Neural cell (in vitro differentiated cells): ENCODE measurements around the gene CUTC. TPM values are rescaled to one million over a fixed set of nuclear protein-coding genes. Genes with fewer than 3 reads are reported as not detected.

Experiments used
- H2AFZ ChIP-seq: fragments of 200-600, 300-800 bp; sonication (generic), shearing (Covaris generic); 2 replicates; pipeline ENCODE4 v1.6.0; 2014; ENCODE audit warnings: low read depth, mild to moderate bottlenecking, antibody characterized with exemption, low read length, moderate library complexity
- H3F3A ChIP-seq: fragments of 200-600 bp; shearing (Covaris generic); 2 replicates; pipeline ENCODE4 v1.6.1; 2016; ENCODE audit warnings: mild to moderate bottlenecking, moderate library complexity, mixed read lengths, antibody characterized with exemption, low read length; ENCODE audit not compliant: insufficient read depth, poor library complexity, severe bottlenecking
- H3K27ac ChIP-seq: fragments of 200-600, 300-800 bp; sonication (generic), shearing (Covaris generic); 2 replicates; pipeline ENCODE4 v1.5.1; 2014; ENCODE audit warnings: mild to moderate bottlenecking, low read length, moderate library complexity
- H3K27me3 ChIP-seq: fragments of 300-800, 200-600 bp; sonication (generic), shearing (Covaris generic); 2 replicates; pipeline ENCODE4 v1.6.0; 2014; ENCODE audit warnings: mild to moderate bottlenecking, low read depth, low read length, moderate library complexity; ENCODE audit not compliant: insufficient read depth
- H3K36me3 ChIP-seq: fragments of 300-800, 200-600 bp; sonication (generic), shearing (Covaris generic); 2 replicates; pipeline ENCODE4 v1.5.1; 2014; ENCODE audit warnings: mild to moderate bottlenecking, antibody characterized with exemption, low read length, moderate library complexity; ENCODE audit not compliant: insufficient read depth
- H3K4me2 ChIP-seq: fragments of 300-800, 200-600 bp; sonication (generic), shearing (Covaris generic); 2 replicates; pipeline ENCODE4 v1.6.0; 2014; ENCODE audit warnings: mild to moderate bottlenecking, low read length
- H3K4me3 ChIP-seq: fragments of 300-800, 200-600 bp; sonication (generic), shearing (Covaris generic); 2 replicates; pipeline ENCODE4 v1.5.1; 2014; ENCODE audit warnings: mild to moderate bottlenecking, low read length, moderate library complexity
- H3K79me2 ChIP-seq: fragments of 200-600 bp; shearing (Covaris generic); replicated peaks from 2 replicates; pipeline ENCODE4 v1.6.0; 2014; ENCODE audit warnings: mild to moderate bottlenecking, low read length, moderate library complexity; ENCODE audit not compliant: insufficient read depth
- H3K9ac ChIP-seq: fragments of 300-800, 200-600 bp; sonication (generic), shearing (Covaris generic); 2 replicates; pipeline ENCODE4 v1.6.1; 2016; ENCODE audit warnings: mild to moderate bottlenecking, low read length, mixed read lengths
- H3K9me2 ChIP-seq: fragments of 200-600 bp; shearing (Covaris generic); 2 replicates; pipeline ENCODE4 v1.6.1; 2016; ENCODE audit warnings: mild to moderate bottlenecking, low read length, mixed read lengths; ENCODE audit not compliant: insufficient read depth
- H3K9me3 ChIP-seq: fragments of 200-600, 300-800 bp; sonication (generic), shearing (Covaris generic); 2 replicates; pipeline ENCODE4 v1.6.1; 2016; ENCODE audit warnings: mild to moderate bottlenecking, mixed run types, low read length, moderate library complexity, mixed read lengths
- H4K20me1 ChIP-seq: fragments of 200-600 bp; shearing (Covaris generic); 2 replicates; pipeline ENCODE4 v1.6.1; 2016; ENCODE audit warnings: mild to moderate bottlenecking, mixed run types; ENCODE audit not compliant: insufficient read depth
- EP300 ChIP-seq: fragments of 450-650 bp; conservative IDR thresholded peaks from 2 replicates; pipeline ENCODE4 v1.6.1; 2014; ENCODE audit warnings: antibody characterized with exemption, mild to moderate bottlenecking, moderate library complexity; ENCODE audit not compliant: poor library complexity, severe bottlenecking
- EZH2 ChIP-seq: fragments of 200-600, 300-800 bp; shearing (Covaris generic), sonication (generic); IDR thresholded peaks from 2 replicates; pipeline ENCODE4 v1.6.1; 2014; ENCODE audit warnings: antibody characterized with exemption, low read length, borderline replicate concordance, mild to moderate bottlenecking; ENCODE audit not compliant: insufficient read depth, poor library complexity, severe bottlenecking
- MXI1 ChIP-seq: fragments of 450-650 bp; conservative IDR thresholded peaks from 2 replicates; pipeline ENCODE4 v1.6.1; 2014; ENCODE audit warnings: antibody characterized with exemption, mild to moderate bottlenecking; ENCODE audit not compliant: poor library complexity, severe bottlenecking
- POLR2AphosphoS5 ChIP-seq: IDR thresholded peaks from 2 replicates; pipeline ENCODE4 v1.6.1; 2012
- RAD21 ChIP-seq: fragments of 450-650 bp; conservative IDR thresholded peaks from 2 replicates; pipeline ENCODE4 v1.6.1; 2014; ENCODE audit warnings: antibody characterized with exemption, mild to moderate bottlenecking, moderate library complexity
- SMC3 ChIP-seq: fragments of 450-650 bp; conservative IDR thresholded peaks from 2 replicates; pipeline ENCODE4 v1.6.1; 2014; ENCODE audit warnings: antibody characterized with exemption, mild to moderate bottlenecking, moderate library complexity; ENCODE audit not compliant: poor library complexity
- TAF1 ChIP-seq: IDR thresholded peaks from 2 replicates; pipeline ENCODE4 v1.6.1; 2012; ENCODE audit warnings: low read depth
- polyA plus RNA-seq: library from polyadenylated mRNA; depleted of rRNA; stranded (reverse); fragments of >200 nt; gene quantifications from 2 replicates; pipeline ENCODE4 v1.2.3, GENCODE V29; 2014
- TF ChIP-seq, protein P1 (sequence below): IDR thresholded peaks from 2 replicates; pipeline ENCODE4 v1.6.1; 2012; ENCODE audit warnings: borderline replicate concordance
- TF ChIP-seq, protein P2 (sequence below): fragments of 450-650 bp; IDR thresholded peaks from 2 replicates; pipeline ENCODE4 v1.5.1; 2014; ENCODE audit warnings: antibody characterized with exemption, mild to moderate bottlenecking, moderate library complexity; ENCODE audit not compliant: poor library complexity, severe bottlenecking

Gene CUTC
- polyA plus RNA-seq, 1 donor from 2014 or later: 26.2 TPM

DNA sequence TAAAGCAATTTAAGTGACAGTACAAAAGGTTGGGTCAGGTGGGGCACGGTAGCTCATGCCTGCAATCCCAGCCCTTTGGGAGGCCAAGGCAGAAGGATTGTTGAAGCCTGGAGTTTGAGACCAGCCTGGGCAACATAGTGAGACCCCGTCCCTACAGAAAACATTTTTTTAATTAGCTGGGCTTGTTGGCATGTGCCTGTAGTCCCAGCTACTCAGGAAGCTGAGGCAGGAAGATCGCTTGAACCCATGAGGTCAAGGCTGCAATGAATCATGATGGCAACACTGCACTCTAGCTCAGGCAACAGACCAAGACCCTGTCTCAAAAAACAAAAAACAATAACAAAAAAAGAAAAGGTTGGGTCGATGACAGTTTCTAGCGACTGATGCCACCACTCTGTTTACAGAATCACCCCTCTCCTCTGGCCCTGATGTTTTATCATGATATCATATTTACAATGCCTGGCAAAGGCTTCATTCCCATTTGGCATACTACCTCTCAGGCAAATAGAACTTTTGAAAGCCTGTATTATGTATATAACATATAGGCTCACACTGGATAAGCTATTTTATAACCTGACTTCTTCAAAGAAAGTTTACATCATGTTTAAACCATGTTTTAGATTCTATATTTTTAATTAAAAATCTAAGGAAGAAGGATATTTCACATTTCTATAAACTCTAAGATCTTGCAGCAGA, 49.8 kb downstream of the CUTC start:
- Histone ChIP-seq H3K9me3 (no peaks in the 10 kb centered on the region), H3K9ac (no peak overlapping the region), H3K4me3 (no peak overlapping the region), H3K79me2 (no peaks in the 10 kb centered on the region), H3K9me2 (no peaks in the 10 kb centered on the region), H3F3A (no peaks in the 10 kb centered on the region), H3K27ac (no peak overlapping the region), H4K20me1 (no peaks in the 10 kb centered on the region), H3K4me2 (no peak overlapping the region), H3K27me3 (no peaks in the 10 kb centered on the region), H3K36me3 (no peaks in the 10 kb centered on the region), H2AFZ (no peak overlapping the region)
- TF ChIP-seq EP300 (no peak), EZH2 (no peak), TAF1 (no peak), POLR2AphosphoS5 (no peak), RAD21 (no peak), SMC3 (no peak), MXI1 (no peak)
- TF ChIP-seq, protein P1, sequence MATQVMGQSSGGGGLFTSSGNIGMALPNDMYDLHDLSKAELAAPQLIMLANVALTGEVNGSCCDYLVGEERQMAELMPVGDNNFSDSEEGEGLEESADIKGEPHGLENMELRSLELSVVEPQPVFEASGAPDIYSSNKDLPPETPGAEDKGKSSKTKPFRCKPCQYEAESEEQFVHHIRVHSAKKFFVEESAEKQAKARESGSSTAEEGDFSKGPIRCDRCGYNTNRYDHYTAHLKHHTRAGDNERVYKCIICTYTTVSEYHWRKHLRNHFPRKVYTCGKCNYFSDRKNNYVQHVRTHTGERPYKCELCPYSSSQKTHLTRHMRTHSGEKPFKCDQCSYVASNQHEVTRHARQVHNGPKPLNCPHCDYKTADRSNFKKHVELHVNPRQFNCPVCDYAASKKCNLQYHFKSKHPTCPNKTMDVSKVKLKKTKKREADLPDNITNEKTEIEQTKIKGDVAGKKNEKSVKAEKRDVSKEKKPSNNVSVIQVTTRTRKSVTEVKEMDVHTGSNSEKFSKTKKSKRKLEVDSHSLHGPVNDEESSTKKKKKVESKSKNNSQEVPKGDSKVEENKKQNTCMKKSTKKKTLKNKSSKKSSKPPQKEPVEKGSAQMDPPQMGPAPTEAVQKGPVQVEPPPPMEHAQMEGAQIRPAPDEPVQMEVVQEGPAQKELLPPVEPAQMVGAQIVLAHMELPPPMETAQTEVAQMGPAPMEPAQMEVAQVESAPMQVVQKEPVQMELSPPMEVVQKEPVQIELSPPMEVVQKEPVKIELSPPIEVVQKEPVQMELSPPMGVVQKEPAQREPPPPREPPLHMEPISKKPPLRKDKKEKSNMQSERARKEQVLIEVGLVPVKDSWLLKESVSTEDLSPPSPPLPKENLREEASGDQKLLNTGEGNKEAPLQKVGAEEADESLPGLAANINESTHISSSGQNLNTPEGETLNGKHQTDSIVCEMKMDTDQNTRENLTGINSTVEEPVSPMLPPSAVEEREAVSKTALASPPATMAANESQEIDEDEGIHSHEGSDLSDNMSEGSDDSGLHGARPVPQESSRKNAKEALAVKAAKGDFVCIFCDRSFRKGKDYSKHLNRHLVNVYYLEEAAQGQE: no peak
- TF ChIP-seq, protein P2, sequence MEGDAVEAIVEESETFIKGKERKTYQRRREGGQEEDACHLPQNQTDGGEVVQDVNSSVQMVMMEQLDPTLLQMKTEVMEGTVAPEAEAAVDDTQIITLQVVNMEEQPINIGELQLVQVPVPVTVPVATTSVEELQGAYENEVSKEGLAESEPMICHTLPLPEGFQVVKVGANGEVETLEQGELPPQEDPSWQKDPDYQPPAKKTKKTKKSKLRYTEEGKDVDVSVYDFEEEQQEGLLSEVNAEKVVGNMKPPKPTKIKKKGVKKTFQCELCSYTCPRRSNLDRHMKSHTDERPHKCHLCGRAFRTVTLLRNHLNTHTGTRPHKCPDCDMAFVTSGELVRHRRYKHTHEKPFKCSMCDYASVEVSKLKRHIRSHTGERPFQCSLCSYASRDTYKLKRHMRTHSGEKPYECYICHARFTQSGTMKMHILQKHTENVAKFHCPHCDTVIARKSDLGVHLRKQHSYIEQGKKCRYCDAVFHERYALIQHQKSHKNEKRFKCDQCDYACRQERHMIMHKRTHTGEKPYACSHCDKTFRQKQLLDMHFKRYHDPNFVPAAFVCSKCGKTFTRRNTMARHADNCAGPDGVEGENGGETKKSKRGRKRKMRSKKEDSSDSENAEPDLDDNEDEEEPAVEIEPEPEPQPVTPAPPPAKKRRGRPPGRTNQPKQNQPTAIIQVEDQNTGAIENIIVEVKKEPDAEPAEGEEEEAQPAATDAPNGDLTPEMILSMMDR: no peak

DNA sequence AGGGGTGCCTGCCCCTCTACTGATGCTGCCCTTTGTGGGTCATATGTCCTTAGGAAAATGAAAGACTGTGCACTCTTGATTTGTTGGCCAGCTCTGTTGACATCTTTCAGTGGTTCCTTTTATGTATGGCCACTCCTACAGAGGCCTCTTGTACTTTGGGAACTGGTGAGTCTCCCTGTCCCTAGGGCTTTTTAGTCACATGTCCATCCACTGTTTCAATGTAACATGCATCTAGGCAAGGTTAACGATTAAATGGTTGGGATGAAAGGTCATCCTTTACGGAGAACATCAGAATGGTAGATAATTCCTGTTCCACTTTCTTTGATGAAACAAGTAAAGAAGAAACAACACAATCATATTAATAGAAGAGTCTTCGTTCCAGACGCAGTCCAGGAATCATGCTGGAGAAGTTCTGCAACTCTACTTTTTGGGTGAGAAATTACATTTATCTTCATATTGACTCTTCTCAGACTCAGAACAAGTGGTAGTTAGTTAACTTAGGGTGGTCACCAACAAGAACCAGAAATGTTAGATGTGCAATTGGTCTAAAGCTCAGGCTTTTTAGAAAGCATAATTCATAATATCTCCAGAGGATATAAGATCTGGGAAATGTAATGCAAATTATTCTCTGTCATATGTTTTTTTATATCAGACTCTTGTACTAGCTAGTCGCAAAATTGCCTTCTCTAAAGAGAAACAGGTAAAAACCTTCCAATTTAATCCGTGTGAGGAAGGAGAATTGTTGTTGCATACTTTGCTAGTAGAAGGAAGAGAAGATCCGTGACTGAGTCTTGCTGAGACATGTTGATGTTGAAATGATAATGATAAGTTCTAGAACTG, 50.6 kb downstream of the CUTC start, which contains the start of gene ABCC2:
TSS of gene ABCC2 (plus strand) at position 194 of the 840 bp plus-strand sequence. CDS start at position 399, 205 bp downstream.
- no peaks in the 10 kb centered on the region for H3K9me2 ChIP-seq
- H4K20me1 ChIP-seq: no peaks in the 10 kb centered on the region
- no peak for TF ChIP-seq SMC3
- TF ChIP-seq, protein P1: no peak
- H3F3A ChIP-seq: no peaks in the 10 kb centered on the region
- no peak within 1 kb of the TSS for H2AFZ ChIP-seq
- no peak within 1 kb of the TSS for H3K4me3 ChIP-seq
- H3K9me3 ChIP-seq: no peaks in the 10 kb centered on the region
- no peak within 1 kb of the TSS for H3K27ac ChIP-seq
- no peaks in the 10 kb centered on the region for H3K36me3 ChIP-seq
- no peak within 1 kb of the TSS for H3K9ac ChIP-seq
- no peak within 1 kb of the TSS for H3K4me2 ChIP-seq
- H3K27me3 ChIP-seq: no peaks in the 10 kb centered on the region
- no peaks in the 10 kb centered on the region for H3K79me2 ChIP-seq
